ENCODE data around the gene FAM13C. TPM values are rescaled to one million over a fixed set of nuclear protein-coding genes. Genes with fewer than 3 reads are reported as not detected.
"Not testable (repeated sequence)": the region's sequence is repeated elsewhere in the genome, so short reads cannot be mapped to it uniquely, and the experiment has no call there.

FAM13C gene
- total RNA-seq, 8 experiments from 2014 or later, result 0.67 to 29.1 (median 14.9) TPM; not detected in 1

- H3K4me1 ChIP-seq (replicated peaks in 1 of 2), result no peaks in the 10 kb centered on the region
- H3K27ac ChIP-seq, result no peak overlapping the region
- H3K4me3 ChIP-seq, result no peak overlapping the region
- peak in 1 of 8 experiments; percentile 25 for ATAC-seq (replicated peaks in 6 of 8)
- in situ Hi-C loops (cut with MboI; ENCODE audit: low pct_unique_long_range_greater_than_20kb in 2 of 9, low sequenced_read_pairs in 9 of 9, unreplicated experiment in 9 of 9), result loop anchor here in 1 of 9 experiments (25.0 kb wide), 1 partner anchor 352 kb away; no protein-coding TSS in a partner anchor
These were observed 127.4 kb downstream of the FAM13C start for GRCh38 chr10:59234816-59235429.

- no peak overlapping the region for H3K4me3 ChIP-seq
- ATAC-seq (replicated peaks in 6 of 8), result peak in 1 of 8 experiments; percentile 43
- in situ Hi-C loops (cut with MboI; ENCODE audit: low pct_unique_long_range_greater_than_20kb in 2 of 9, low sequenced_read_pairs in 9 of 9, unreplicated experiment in 9 of 9), result loop anchor here in 1 of 9 experiments (25.0 kb wide), 1 partner anchor 353 kb away; no protein-coding TSS in a partner anchor
- WGBS, 10 experiments, result 37 to 93% (median 71%) methylated on average over 1 to 3 of the region's 3 CpGs
- H3K27ac ChIP-seq, result no peak overlapping the region
- H3K4me1 ChIP-seq (replicated peaks in 1 of 2), result no peaks in the 10 kb centered on the region
These were observed 128.2 kb downstream of the FAM13C start for GRCh38 chr10:59234194-59234593.

- 71 to 100% (median 96%) methylated on average over 3 to 4 of the region's 4 CpGs for WGBS, 10 experiments
- no peak overlapping the region for H3K27ac ChIP-seq
- ATAC-seq (replicated peaks in 6 of 8), result no peak
- in situ Hi-C loops (cut with MboI; ENCODE audit: low pct_unique_long_range_greater_than_20kb in 2 of 9, low sequenced_read_pairs in 9 of 9, unreplicated experiment in 9 of 9), result loop anchor here in 1 of 9 experiments (25.0 kb wide), 1 partner anchor 358 kb away; no protein-coding TSS in a partner anchor
- no peaks in the 10 kb centered on the region for H3K4me1 ChIP-seq (replicated peaks in 1 of 2)
- H3K4me3 ChIP-seq, result no peak overlapping the region
These were observed 132.9 kb downstream of the FAM13C start for GRCh38 chr10:59229441-59229840.

- Histone ChIP-seq H3K4me3 (no peak overlapping the region), H3K27ac (no peak overlapping the region), H3K4me1 (replicated peaks in 1 of 2) (no peaks in the 10 kb centered on the region)
- ATAC-seq (replicated peaks in 6 of 8), result peak in 1 of 8 experiments; percentile 25
- in situ Hi-C loops (cut with MboI; ENCODE audit: low pct_unique_long_range_greater_than_20kb in 2 of 9, low sequenced_read_pairs in 9 of 9, unreplicated experiment in 9 of 9), result loop anchor here in 1 of 9 experiments (25.0 kb wide), 1 partner anchor 360 kb away; no protein-coding TSS in a partner anchor
- WGBS, 10 experiments, result 33 to 100% (median 92%) methylated on average over 1 to 3 of the region's 3 CpGs; no CpG with 5 or more reads in 3 of the 10 experiments
These were observed 135.1 kb downstream of the FAM13C start for GRCh38 chr10:59227136-59227673.

GRCh38 chr10:59225211-59225610 is 137.1 kb downstream of the FAM13C start:
- peak in 1 of 8 experiments; percentile 77 for ATAC-seq (replicated peaks in 6 of 8)
- Histone ChIP-seq H3K4me3 (no peak overlapping the region), H3K4me1 (replicated peaks in 1 of 2) (no peaks in the 10 kb centered on the region), H3K27ac (no peak overlapping the region)
- in situ Hi-C loops (cut with MboI; ENCODE audit: low pct_unique_long_range_greater_than_20kb in 2 of 9, low sequenced_read_pairs in 9 of 9, unreplicated experiment in 9 of 9), result loop anchor here in 1 of 9 experiments (25.0 kb wide), 1 partner anchor 362 kb away; no protein-coding TSS in a partner anchor

GRCh38 chr10:59223597-59223996 is 138.8 kb downstream of the FAM13C start:
- in situ Hi-C loops (cut with MboI; ENCODE audit: low pct_unique_long_range_greater_than_20kb in 2 of 9, low sequenced_read_pairs in 9 of 9, unreplicated experiment in 9 of 9), result loop anchor here in 2 of 9 experiments (25.0 kb wide), 2 partner anchors 261 to 436 kb away; no protein-coding TSS in a partner anchor
- not testable (repeated sequence) for H3K4me1 ChIP-seq (replicated peaks in 1 of 2); ATAC-seq (replicated peaks in 6 of 8); H3K27ac ChIP-seq; H3K4me3 ChIP-seq
- WGBS, 10 experiments, result 25 to 100% (median 98%) methylated on average over 1 to 2 of the region's 2 CpGs

- in situ Hi-C loops (cut with MboI; ENCODE audit: low pct_unique_long_range_greater_than_20kb in 2 of 9, low sequenced_read_pairs in 9 of 9, unreplicated experiment in 9 of 9), result loop anchor here in 2 of 9 experiments (25.0 kb wide), 2 partner anchors 260 to 435 kb away; no protein-coding TSS in a partner anchor
- peak in 1 of 8 experiments; percentile 50 for ATAC-seq (replicated peaks in 6 of 8)
- H3K4me1 ChIP-seq (replicated peaks in 1 of 2), result no peaks in the 10 kb centered on the region
- no peak overlapping the region for H3K4me3 ChIP-seq
- no peak overlapping the region for H3K27ac ChIP-seq
These were observed 139.6 kb downstream of the FAM13C start for GRCh38 chr10:59222788-59223187.

GRCh38 chr10:59216178-59216869 is 146.0 kb downstream of the FAM13C start:
- 50 to 100% (median 83%) methylated on average over 1 to 4 of the region's 4 CpGs for WGBS, 10 experiments
- Histone ChIP-seq H3K4me1 (replicated peaks in 1 of 2) (no peaks in the 10 kb centered on the region), H3K27ac (no peak overlapping the region), H3K4me3 (no peak overlapping the region)
- no peak for ATAC-seq (replicated peaks in 6 of 8)
- in situ Hi-C loops (cut with MboI; ENCODE audit: low pct_unique_long_range_greater_than_20kb in 2 of 9, low sequenced_read_pairs in 9 of 9, unreplicated experiment in 9 of 9), result loop anchor here in 2 of 9 experiments (25.0 kb wide), 2 partner anchors 254 to 429 kb away; no protein-coding TSS in a partner anchor

- 9 to 100% (median 94%) methylated on average over 1 of the region's 1 CpG; no CpG with 5 or more reads in 1 of the 10 experiments for WGBS, 10 experiments
- ATAC-seq (replicated peaks in 6 of 8), result no peak
- H3K27ac ChIP-seq, result no peak overlapping the region
- in situ Hi-C loops (cut with MboI; ENCODE audit: low pct_unique_long_range_greater_than_20kb in 2 of 9, low sequenced_read_pairs in 9 of 9, unreplicated experiment in 9 of 9), result loop anchor here in 2 of 9 experiments (25.0 kb wide), 2 partner anchors 252 to 427 kb away; no protein-coding TSS in a partner anchor
- H3K4me3 ChIP-seq, result no peak overlapping the region
- no peaks in the 10 kb centered on the region for H3K4me1 ChIP-seq (replicated peaks in 1 of 2)
These were observed 148.2 kb downstream of the FAM13C start for GRCh38 chr10:59214160-59214559.

- ATAC-seq (replicated peaks in 6 of 8), result no peak
- in situ Hi-C loops (cut with MboI; ENCODE audit: low pct_unique_long_range_greater_than_20kb in 2 of 9, low sequenced_read_pairs in 9 of 9, unreplicated experiment in 9 of 9), result loop anchor here in 2 of 9 experiments (25.0 kb wide), 2 partner anchors 250 to 425 kb away; no protein-coding TSS in a partner anchor
- 0 to 100% (median 80%) methylated on average over 1 to 2 of the region's 2 CpGs; no CpG with 5 or more reads in 1 of the 10 experiments for WGBS, 10 experiments
- Histone ChIP-seq H3K4me3 (no peak overlapping the region), H3K27ac (no peak overlapping the region), H3K4me1 (replicated peaks in 1 of 2) (no peaks in the 10 kb centered on the region)
These were observed 150.0 kb downstream of the FAM13C start for GRCh38 chr10:59212301-59212798.

- in situ Hi-C loops (cut with MboI; ENCODE audit: low pct_unique_long_range_greater_than_20kb in 2 of 9, low sequenced_read_pairs in 9 of 9, unreplicated experiment in 9 of 9), result loop anchor here in 2 of 9 experiments (25.0 kb wide), 2 partner anchors 244 to 419 kb away; no protein-coding TSS in a partner anchor
These were observed 156.1 kb downstream of the FAM13C start for GRCh38 chr10:59206204-59206720.

More at GRCh38 chr10:59206204-59206720, 156.1 kb downstream of the FAM13C start:
- Histone ChIP-seq H3K4me3 (no peak overlapping the region), H3K27ac (no peak overlapping the region), H3K4me1 (replicated peaks in 1 of 2) (no peaks in the 10 kb centered on the region)
- ATAC-seq (replicated peaks in 6 of 8), result no peak
- WGBS, 10 experiments, result 34 to 100% (median 95%) methylated on average over 2 to 5 of the region's 5 CpGs
